Measurements from ENCODE around the gene HLCS. TPM values are rescaled to one million over a fixed set of nuclear protein-coding genes. Genes with fewer than 3 reads are reported as not detected.
A peak's percentile ranks its signal among the peaks of the same experiment; 100 is the strongest.
"Not testable (repeated sequence)": the region's sequence is repeated elsewhere in the genome, so short reads cannot be mapped to it uniquely, and the experiment has no call there.

The HLCS gene
- total RNA-seq, 3 donors from 2014 or later (not counting 1 experiment from before 2014, with no cell fraction given) = 28.4 to 36.0 (median 33.0) TPM

DNA sequence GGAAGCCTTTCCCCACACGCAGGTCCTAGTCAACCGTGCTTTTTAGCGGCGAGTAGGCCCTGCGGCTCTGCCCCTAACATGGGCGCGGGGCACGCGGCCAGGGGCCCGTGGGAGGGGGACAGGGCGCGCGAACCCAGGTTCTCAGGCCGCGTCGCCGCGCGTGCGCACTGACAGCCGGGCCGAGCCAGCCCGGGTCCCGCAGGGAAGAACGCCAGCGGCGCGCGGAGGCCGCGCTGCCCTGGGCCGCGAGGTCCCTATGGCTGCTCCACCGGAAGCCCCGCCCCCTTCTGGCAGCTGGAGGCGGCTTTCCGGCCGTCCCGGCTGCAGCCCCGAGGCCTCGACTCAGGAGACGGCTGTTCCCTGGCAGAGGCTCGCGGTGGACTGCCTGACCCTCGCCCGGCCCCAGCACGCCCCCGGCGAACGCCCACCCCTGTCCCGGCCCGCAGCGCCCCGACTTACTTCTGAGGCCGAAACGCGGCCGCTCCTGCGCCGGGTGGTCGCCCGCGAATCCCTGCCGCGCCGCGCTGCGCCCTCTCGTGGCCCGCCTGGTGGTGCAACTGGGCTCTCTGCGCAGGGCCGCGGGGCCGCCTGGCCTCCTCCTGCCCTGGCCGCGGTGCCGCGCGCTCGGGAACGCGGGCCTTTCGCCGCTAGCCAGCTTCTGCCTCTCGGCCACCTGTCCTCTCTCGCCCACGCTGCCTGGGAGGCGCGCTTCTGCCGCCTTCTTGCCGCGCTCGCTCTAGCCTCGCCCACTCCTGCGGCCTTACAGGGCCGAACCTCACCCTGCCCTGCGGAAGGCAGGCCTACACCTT, 23.4 kb upstream of the HLCS start:
- Mint-ChIP-seq H3K36me3 (no peaks in the 10 kb centered on the region), H3K4me3 (peak overlapping the region; percentile 88), H3K27ac (peak overlapping the region; percentile 87 to 94), H3K9me3 (no peaks in the 10 kb centered on the region), H3K4me1 (peaks cover 10 to 11% of the 10 kb centered on the region in 2 donors), H3K27me3 (ENCODE audit: low read depth in 2 of 2) (no peaks in the 10 kb centered on the region)
- Histone ChIP-seq H3K9me3 (ENCODE audit: control insufficient read depth, insufficient read depth, low read length) (no peaks in the 10 kb centered on the region), H3K4me1 (ENCODE audit: control insufficient read depth, insufficient read depth, low read length) (peaks cover 18% of the 10 kb centered on the region), H3K36me3 (ENCODE audit: control insufficient read depth, insufficient read depth, low read length) (no peaks in the 10 kb centered on the region), H3K27ac (ENCODE audit: low read length) (peak overlapping the region; percentile 77), H3K4me3 (ENCODE audit: low read length) (peak overlapping the region; percentile 54), H3K27me3 (ENCODE audit: control insufficient read depth, insufficient read depth, low read length) (no peaks in the 10 kb centered on the region)
- TF ChIP-seq, protein P1, sequence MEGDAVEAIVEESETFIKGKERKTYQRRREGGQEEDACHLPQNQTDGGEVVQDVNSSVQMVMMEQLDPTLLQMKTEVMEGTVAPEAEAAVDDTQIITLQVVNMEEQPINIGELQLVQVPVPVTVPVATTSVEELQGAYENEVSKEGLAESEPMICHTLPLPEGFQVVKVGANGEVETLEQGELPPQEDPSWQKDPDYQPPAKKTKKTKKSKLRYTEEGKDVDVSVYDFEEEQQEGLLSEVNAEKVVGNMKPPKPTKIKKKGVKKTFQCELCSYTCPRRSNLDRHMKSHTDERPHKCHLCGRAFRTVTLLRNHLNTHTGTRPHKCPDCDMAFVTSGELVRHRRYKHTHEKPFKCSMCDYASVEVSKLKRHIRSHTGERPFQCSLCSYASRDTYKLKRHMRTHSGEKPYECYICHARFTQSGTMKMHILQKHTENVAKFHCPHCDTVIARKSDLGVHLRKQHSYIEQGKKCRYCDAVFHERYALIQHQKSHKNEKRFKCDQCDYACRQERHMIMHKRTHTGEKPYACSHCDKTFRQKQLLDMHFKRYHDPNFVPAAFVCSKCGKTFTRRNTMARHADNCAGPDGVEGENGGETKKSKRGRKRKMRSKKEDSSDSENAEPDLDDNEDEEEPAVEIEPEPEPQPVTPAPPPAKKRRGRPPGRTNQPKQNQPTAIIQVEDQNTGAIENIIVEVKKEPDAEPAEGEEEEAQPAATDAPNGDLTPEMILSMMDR (IDR thresholded peaks at IDR 0.05) = peak; percentile 96
- WGBS (ENCODE audit: insufficient coverage) = 4% methylated on average over 97 of the region's 97 CpGs
- DNase-seq (peak; percentile 86 to 93), ATAC-seq (peak; percentile 89 to 94 (median 90))
- intact Hi-C loops (cut with micrococcal nuclease) = loop anchor here (1.0 to 5.0 kb wide), 3 partner anchors 10 to 82 kb away; partner anchors contain the start of genes HLCS, PIGP and TTC3

DNA sequence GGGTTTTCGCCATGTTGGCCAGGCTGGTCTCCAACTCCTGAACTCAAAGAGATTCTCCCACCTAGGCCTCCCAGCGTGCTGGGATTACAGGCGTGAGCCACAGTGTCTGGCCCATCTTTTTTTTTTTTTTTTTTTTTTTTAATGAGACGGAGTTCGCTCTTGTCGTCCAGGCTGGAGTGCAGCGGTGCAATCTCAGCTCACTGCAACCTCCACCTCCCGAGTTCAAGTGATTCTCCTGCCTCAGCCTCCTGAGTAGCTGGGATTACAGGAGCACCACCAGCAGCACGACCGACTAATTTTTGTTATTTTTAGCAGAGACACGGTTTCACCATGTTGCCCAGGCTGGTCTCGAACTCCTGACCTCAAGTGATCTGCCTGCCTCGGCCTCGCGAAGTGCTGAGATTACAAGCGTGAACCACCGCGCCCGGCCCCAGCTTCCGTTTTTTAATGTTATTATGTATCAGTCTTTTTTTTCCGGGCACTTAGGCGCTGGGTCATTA, 22.8 kb upstream of the HLCS start:
- not testable (repeated sequence) for H3K36me3 Mint-ChIP-seq; ATAC-seq; DNase-seq; H3K9me3 ChIP-seq (ENCODE audit: control insufficient read depth, insufficient read depth, low read length); H3K9me3 Mint-ChIP-seq; H3K27me3 ChIP-seq (ENCODE audit: control insufficient read depth, insufficient read depth, low read length); H3K36me3 ChIP-seq (ENCODE audit: control insufficient read depth, insufficient read depth, low read length); H3K27me3 Mint-ChIP-seq (ENCODE audit: low read depth in 2 of 2)
- WGBS (ENCODE audit: insufficient coverage) = 44% methylated on average over 22 of the region's 22 CpGs
- Histone ChIP-seq H3K4me3 (ENCODE audit: low read length) (peak overlapping the region; percentile 54), H3K27ac (ENCODE audit: low read length) (peak overlapping the region; percentile 77), H3K4me1 (ENCODE audit: control insufficient read depth, insufficient read depth, low read length) (peaks cover 14% of the 10 kb centered on the region)
- intact Hi-C loops (cut with micrococcal nuclease) = loop anchor here (1.0 to 5.0 kb wide), 3 partner anchors 9 to 83 kb away; partner anchors contain the start of genes HLCS, PIGP and TTC3
- Mint-ChIP-seq H3K4me1 (peaks cover 10 to 11% of the 10 kb centered on the region in 2 donors), H3K4me3 (peak overlapping the region; percentile 84), H3K27ac (peak overlapping the region; percentile 77 to 94)

DNA sequence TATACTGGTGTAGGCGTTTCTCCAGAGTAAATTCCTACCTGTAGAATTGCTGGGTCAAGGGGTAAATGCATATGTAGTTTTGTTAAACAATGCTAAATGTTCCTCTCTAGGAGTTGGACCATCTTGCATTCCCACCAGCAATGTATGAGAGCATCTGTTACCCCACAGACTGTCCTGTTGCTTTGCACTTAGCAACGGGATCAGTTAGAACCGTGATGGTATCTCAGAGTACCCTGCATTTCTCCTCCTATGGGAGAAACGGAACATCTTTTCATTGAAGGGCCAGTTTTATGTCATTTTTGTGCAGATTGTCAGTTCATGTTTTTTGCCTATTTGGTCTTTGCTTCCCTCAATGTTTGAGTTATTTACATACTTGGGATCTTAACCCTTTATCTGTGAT, 22.1 kb upstream of the HLCS start:
- TF ChIP-seq, protein P1 (IDR thresholded peaks at IDR 0.05) = no peak
- Mint-ChIP-seq H3K27me3 (ENCODE audit: low read depth in 2 of 2) (no peaks in the 10 kb centered on the region), H3K9me3 (no peaks in the 10 kb centered on the region), H3K36me3 (no peaks in the 10 kb centered on the region), H3K27ac (peak overlapping the region in 1 of 2 donors; percentile 72), H3K4me3 (peak overlapping the region; percentile 50), H3K4me1 (peaks cover 10 to 11% of the 10 kb centered on the region in 2 donors)
- ATAC-seq (no peak), DNase-seq (no peak)
- H3K4me1 ChIP-seq (ENCODE audit: control insufficient read depth, insufficient read depth, low read length) = peaks cover 9% of the 10 kb centered on the region
- no peaks in the 10 kb centered on the region for H3K27me3 ChIP-seq (ENCODE audit: control insufficient read depth, insufficient read depth, low read length)
- intact Hi-C loops (cut with micrococcal nuclease) = loop anchor here (2.0 to 5.0 kb wide), 2 partner anchors 22 to 84 kb away; partner anchors contain the start of genes HLCS, PIGP and TTC3
- no peaks in the 10 kb centered on the region for H3K36me3 ChIP-seq (ENCODE audit: control insufficient read depth, insufficient read depth, low read length)
- WGBS (ENCODE audit: insufficient coverage) = 96% methylated on average over 3 of the region's 4 CpGs
- H3K27ac ChIP-seq (ENCODE audit: low read length) = no peak overlapping the region
- no peak overlapping the region for H3K4me3 ChIP-seq (ENCODE audit: low read length)
- H3K9me3 ChIP-seq (ENCODE audit: control insufficient read depth, insufficient read depth, low read length) = no peaks in the 10 kb centered on the region

DNA sequence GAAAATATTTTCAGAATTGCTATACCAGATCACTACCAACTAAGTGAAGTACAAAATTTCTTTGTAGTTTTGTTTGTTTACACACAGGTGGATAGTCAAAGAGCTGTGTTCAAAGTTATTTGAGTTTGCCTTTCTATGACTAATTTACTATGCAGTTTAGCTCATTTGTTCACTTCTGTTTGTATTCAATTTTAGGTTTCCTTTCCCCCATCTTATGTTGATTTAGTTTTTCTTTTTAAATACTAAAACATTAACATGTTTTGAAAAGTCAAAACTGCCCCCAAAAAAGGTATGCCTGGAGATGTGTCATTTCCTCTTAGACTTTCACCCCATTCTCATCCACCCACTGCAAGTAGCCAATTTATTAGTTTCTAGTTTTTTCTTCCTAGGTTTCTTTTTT, 21.4 kb upstream of the HLCS start:
- no peak overlapping the region for H3K4me3 ChIP-seq (ENCODE audit: low read length)
- TF ChIP-seq, protein P1 (IDR thresholded peaks at IDR 0.05) = no peak
- no peak overlapping the region for H3K27ac ChIP-seq (ENCODE audit: low read length)
- H3K9me3 ChIP-seq (ENCODE audit: control insufficient read depth, insufficient read depth, low read length) = no peaks in the 10 kb centered on the region
- H3K4me1 ChIP-seq (ENCODE audit: control insufficient read depth, insufficient read depth, low read length) = peaks cover 9% of the 10 kb centered on the region
- DNase-seq = no peak
- intact Hi-C loops (cut with micrococcal nuclease) = loop anchor here (2.0 to 5.0 kb wide), 2 partner anchors 21 to 84 kb away; partner anchors contain the start of genes HLCS, PIGP and TTC3
- H3K27me3 ChIP-seq (ENCODE audit: control insufficient read depth, insufficient read depth, low read length) = no peaks in the 10 kb centered on the region
- Mint-ChIP-seq H3K36me3 (no peaks in the 10 kb centered on the region), H3K27me3 (ENCODE audit: low read depth in 2 of 2) (no peaks in the 10 kb centered on the region), H3K27ac (peak overlapping the region in 1 of 2 donors; percentile 72), H3K9me3 (no peaks in the 10 kb centered on the region), H3K4me1 (peaks cover 10 to 11% of the 10 kb centered on the region in 2 donors), H3K4me3 (peak overlapping the region; percentile 42)
- ATAC-seq = no peak
- H3K36me3 ChIP-seq (ENCODE audit: control insufficient read depth, insufficient read depth, low read length) = no peaks in the 10 kb centered on the region
